ENCODE results near the gene C6orf52. TPM values are rescaled to one million over a fixed set of nuclear protein-coding genes. Genes with fewer than 3 reads are reported as not detected.

C6orf52 gene
- total RNA-seq, 1 experiment from 2014 or later, result 3.9 TPM

- DNase-seq (ENCODE audit: low read depth, low spot score) (no peak), ATAC-seq (no peak)
- no peaks in the 10 kb centered on the region for H3K27me3 ChIP-seq (ENCODE audit: insufficient read depth, low read length)
- no peak overlapping the region for H3K4me2 ChIP-seq (ENCODE audit: low read length)
- H2AFZ ChIP-seq (ENCODE audit: low read depth, low read length, poor library complexity, severe bottlenecking), result no peak overlapping the region
- no peak overlapping the region for H3K4me3 ChIP-seq (replicated peaks in 1 of 2; ENCODE audit: low read depth in 1 of 2, low read length in 2 of 2)
- H3K79me2 ChIP-seq (ENCODE audit: insufficient read depth, low read length), result no peaks in the 10 kb centered on the region
- H3K9me2 ChIP-seq (ENCODE audit: insufficient read depth), result no peaks in the 10 kb centered on the region
- no peaks in the 10 kb centered on the region for H3K9me3 ChIP-seq (ENCODE audit: control insufficient read depth in 1 of 2, insufficient read depth in 1 of 2, low read depth in 1 of 2, low read length in 2 of 2)
- intact Hi-C loops (cut with micrococcal nuclease), result no loop called here
- no peak overlapping the region for H3K27ac ChIP-seq (ENCODE audit: low read depth, low read length)
- no peak overlapping the region for H3K9ac ChIP-seq (ENCODE audit: low read length)
- ChIA-PET POLR2A (no interaction called here), CTCF (no interaction called here), RAD21 (ENCODE audit: low non-redundant PET in 1 of 2, low total read pairs in 2 of 2, uncharacterized antibody in 2 of 2, unreplicated experiment in 2 of 2) (no interaction called here)
- BruUV-seq (replicated peaks), result no TSS peak
- H3K36me3 ChIP-seq (ENCODE audit: control insufficient read depth in 1 of 2, insufficient read depth in 2 of 2, low read length in 2 of 2), result no peaks in the 10 kb centered on the region
- no peaks in the 10 kb centered on the region for H4K20me1 ChIP-seq (ENCODE audit: insufficient read depth)
- TF ChIP-seq POLR2AphosphoS5 (IDR thresholded peaks at IDR 0.05; ENCODE audit: low read depth, low read length), result no peak
- TF ChIP-seq POLR2A (IDR thresholded peaks at IDR 0.05; ENCODE audit: borderline replicate concordance, extremely low read depth, insufficient read depth, insufficient read length), result no peak
- no peak for TF ChIP-seq ELF1 (IDR thresholded peaks at IDR 0.05; ENCODE audit: borderline replicate concordance, low read depth)
- TF ChIP-seq JUND (IDR thresholded peaks at IDR 0.05), result no peak
- no peak for TF ChIP-seq EGR1 (IDR thresholded peaks at IDR 0.05; ENCODE audit: low read depth)
- no peak for TF ChIP-seq FOSL1 (IDR thresholded peaks at IDR 0.05; ENCODE audit: low read depth)
- no peak for TF ChIP-seq RAD21 (IDR thresholded peaks at IDR 0.05; ENCODE audit: low read depth)
- no peak for TF ChIP-seq CBX3 (IDR thresholded peaks at IDR 0.05; ENCODE audit: low read depth)
- H3K4me1 ChIP-seq (ENCODE audit: control insufficient read depth in 1 of 2, insufficient read depth in 2 of 2, low read length in 2 of 2), result no peaks in the 10 kb centered on the region
These were observed 11.9 kb downstream of the C6orf52 start for GRCh38 chr6:10682355-10682988.

GRCh38 chr6:10681795-10682194 is 12.6 kb downstream of the C6orf52 start:
- Histone ChIP-seq H4K20me1 (ENCODE audit: insufficient read depth) (no peaks in the 10 kb centered on the region), H3K4me3 (replicated peaks in 1 of 2; ENCODE audit: low read depth in 1 of 2, low read length in 2 of 2) (no peak overlapping the region), H3K36me3 (ENCODE audit: control insufficient read depth in 1 of 2, insufficient read depth in 2 of 2, low read length in 2 of 2) (no peaks in the 10 kb centered on the region), H3K4me2 (ENCODE audit: low read length) (no peak overlapping the region), H3K9ac (ENCODE audit: low read length) (no peak overlapping the region), H3K4me1 (ENCODE audit: control insufficient read depth in 1 of 2, insufficient read depth in 2 of 2, low read length in 2 of 2) (no peaks in the 10 kb centered on the region), H3K79me2 (ENCODE audit: insufficient read depth, low read length) (no peaks in the 10 kb centered on the region), H3K27ac (ENCODE audit: low read depth, low read length) (no peak overlapping the region), H2AFZ (ENCODE audit: low read depth, low read length, poor library complexity, severe bottlenecking) (no peak overlapping the region), H3K9me3 (ENCODE audit: control insufficient read depth in 1 of 2, insufficient read depth in 1 of 2, low read depth in 1 of 2, low read length in 2 of 2) (no peaks in the 10 kb centered on the region), H3K27me3 (ENCODE audit: insufficient read depth, low read length) (no peaks in the 10 kb centered on the region), H3K9me2 (ENCODE audit: insufficient read depth) (no peaks in the 10 kb centered on the region)
- intact Hi-C loops (cut with micrococcal nuclease), result no loop called here
- TF ChIP-seq ZNF274 (IDR thresholded peaks at IDR 0.05; ENCODE audit: low read depth, low read length), result no peak
- no peak for TF ChIP-seq SRF (IDR thresholded peaks at IDR 0.05; ENCODE audit: low read depth)
- TF ChIP-seq ATF3 (IDR thresholded peaks at IDR 0.05), result no peak
- no peak for TF ChIP-seq YY1 (IDR thresholded peaks at IDR 0.05; ENCODE audit: extremely low read depth, insufficient replicate concordance, low read depth, low read length)
- no peak for TF ChIP-seq SP1 (IDR thresholded peaks at IDR 0.05; ENCODE audit: low read depth)
- no peak for TF ChIP-seq CEBPB (IDR thresholded peaks at IDR 0.05; ENCODE audit: low read depth)
- TF ChIP-seq POLR2A (IDR thresholded peaks at IDR 0.05; ENCODE audit: borderline replicate concordance, extremely low read depth, insufficient read depth, insufficient read length), result no peak
- no peak for TF ChIP-seq ZFX (IDR thresholded peaks at IDR 0.05)
- TF ChIP-seq RAD21 (IDR thresholded peaks at IDR 0.05; ENCODE audit: low read depth), result no peak
- TF ChIP-seq TCF7L2 (IDR thresholded peaks at IDR 0.05; ENCODE audit: borderline replicate concordance, extremely low read depth, insufficient read depth, insufficient read length), result no peak
- ChIA-PET POLR2A (no interaction called here), CTCF (no interaction called here), RAD21 (ENCODE audit: low non-redundant PET in 1 of 2, low total read pairs in 2 of 2, uncharacterized antibody in 2 of 2, unreplicated experiment in 2 of 2) (no interaction called here)
- BruUV-seq (replicated peaks), result no TSS peak
- ATAC-seq (no peak), DNase-seq (ENCODE audit: low read depth, low spot score) (no peak)

Measured in HCT116 (cell line).